ENCODE results near the gene SLC6A11.

DNA sequence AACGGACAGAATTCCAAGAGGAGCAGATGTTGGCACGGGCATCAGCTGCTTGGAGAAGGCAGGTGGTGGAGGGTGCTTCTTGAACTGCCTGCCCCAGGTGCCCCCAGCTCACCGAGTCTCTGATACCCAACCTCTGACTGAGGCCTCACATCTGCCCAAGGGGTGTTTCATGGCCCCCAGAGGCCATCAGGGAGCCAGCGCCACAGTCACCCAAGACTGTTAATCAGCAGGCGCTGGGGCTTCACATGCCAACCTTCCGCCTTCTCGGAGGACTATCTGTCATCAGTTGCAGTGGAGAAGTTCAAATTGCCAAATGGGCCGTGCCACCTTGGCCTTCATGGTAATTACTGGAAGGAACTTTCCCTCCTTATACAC is 114.6 kb downstream of the SLC6A11 start:
- no peak for TF ChIP-seq POLR2A (IDR thresholded peaks at IDR 0.05)
- TF ChIP-seq, protein P1, sequence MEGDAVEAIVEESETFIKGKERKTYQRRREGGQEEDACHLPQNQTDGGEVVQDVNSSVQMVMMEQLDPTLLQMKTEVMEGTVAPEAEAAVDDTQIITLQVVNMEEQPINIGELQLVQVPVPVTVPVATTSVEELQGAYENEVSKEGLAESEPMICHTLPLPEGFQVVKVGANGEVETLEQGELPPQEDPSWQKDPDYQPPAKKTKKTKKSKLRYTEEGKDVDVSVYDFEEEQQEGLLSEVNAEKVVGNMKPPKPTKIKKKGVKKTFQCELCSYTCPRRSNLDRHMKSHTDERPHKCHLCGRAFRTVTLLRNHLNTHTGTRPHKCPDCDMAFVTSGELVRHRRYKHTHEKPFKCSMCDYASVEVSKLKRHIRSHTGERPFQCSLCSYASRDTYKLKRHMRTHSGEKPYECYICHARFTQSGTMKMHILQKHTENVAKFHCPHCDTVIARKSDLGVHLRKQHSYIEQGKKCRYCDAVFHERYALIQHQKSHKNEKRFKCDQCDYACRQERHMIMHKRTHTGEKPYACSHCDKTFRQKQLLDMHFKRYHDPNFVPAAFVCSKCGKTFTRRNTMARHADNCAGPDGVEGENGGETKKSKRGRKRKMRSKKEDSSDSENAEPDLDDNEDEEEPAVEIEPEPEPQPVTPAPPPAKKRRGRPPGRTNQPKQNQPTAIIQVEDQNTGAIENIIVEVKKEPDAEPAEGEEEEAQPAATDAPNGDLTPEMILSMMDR (IDR thresholded peaks at IDR 0.05), result no peak
